ENCODE data around the gene MRPL40.
"Not testable (repeated sequence)": the region's sequence is repeated elsewhere in the genome, so short reads cannot be mapped to it uniquely, and the experiment has no call there.

DNA sequence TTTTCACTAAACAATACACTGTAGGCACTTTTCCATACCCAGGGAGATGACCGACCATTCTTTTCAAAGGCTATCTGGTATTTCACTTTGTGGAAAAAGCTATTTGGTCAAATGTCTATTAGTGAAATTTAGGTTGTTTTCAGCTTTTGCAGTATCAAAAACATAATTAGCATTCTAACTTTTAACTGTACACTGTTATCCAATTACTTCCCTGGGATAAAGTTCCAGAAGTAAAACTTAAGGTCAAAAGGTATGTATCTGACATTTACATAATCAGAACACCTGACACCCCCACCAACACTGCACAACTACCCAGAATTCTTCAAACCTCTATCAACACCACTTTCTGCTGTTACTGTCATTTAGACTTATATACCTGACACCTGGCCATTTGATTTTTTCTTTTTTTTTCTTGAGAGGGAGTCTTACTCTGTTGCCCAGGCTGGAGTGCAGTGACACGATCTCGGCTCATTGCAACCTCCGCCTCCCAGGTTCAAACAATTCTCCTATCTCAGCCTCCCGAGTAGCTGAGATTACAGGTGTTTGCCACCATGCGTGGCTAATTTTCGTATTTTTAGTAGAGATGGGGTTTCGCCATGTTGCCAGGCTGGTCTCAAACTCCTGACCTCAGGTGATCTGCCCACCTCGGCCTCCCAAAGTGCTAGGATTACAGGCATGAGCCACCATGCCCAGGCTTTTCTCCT is 13.1 kb downstream of the MRPL40 start:
- TF ChIP-seq SMC3 (conservative IDR thresholded peaks at IDR 0.05; ENCODE audit: poor library complexity); RAD21 (conservative IDR thresholded peaks at IDR 0.05); MXI1 (conservative IDR thresholded peaks at IDR 0.05; ENCODE audit: poor library complexity, severe bottlenecking); CTCF (IDR thresholded peaks at IDR 0.05; ENCODE audit: poor library complexity, severe bottlenecking); POLR2AphosphoS5 (IDR thresholded peaks at IDR 0.05); EP300 (conservative IDR thresholded peaks at IDR 0.05; ENCODE audit: poor library complexity, severe bottlenecking); EZH2 (IDR thresholded peaks at IDR 0.05; ENCODE audit: borderline replicate concordance, insufficient read depth, low read length, poor library complexity, severe bottlenecking); REST (IDR thresholded peaks at IDR 0.05; ENCODE audit: borderline replicate concordance); TAF1 (IDR thresholded peaks at IDR 0.05; ENCODE audit: low read depth): not testable (repeated sequence)
